PC-3 (cell line): ENCODE results near the gene FAM20B.

ENCODE experiments used
- CTCF ChIP-seq: fragments of 300-600 bp; sonication (generic); conservative IDR thresholded peaks from 2 replicates; pipeline ENCODE4 v1.5.1; 2017; ENCODE audit warnings: antibody characterized with exemption, low read depth, mild to moderate bottlenecking, low read length
- EZH2 ChIP-seq: fragments of 300-600 bp; sonication (generic); IDR thresholded peaks from one replicate; pipeline ENCODE4 v1.6.1; 2017; ENCODE audit warnings: antibody characterized with exemption, mild to moderate bottlenecking, low read length; ENCODE audit not compliant: unreplicated experiment
- EZH2phosphoT487 ChIP-seq: fragments of 300-600 bp; sonication (generic); IDR thresholded peaks from 2 replicates; pipeline ENCODE4 v1.6.1; 2018; ENCODE audit warnings: mild to moderate bottlenecking, antibody characterized with exemption, low read length, borderline replicate concordance

GRCh38 chr1:179007233-179007632 is 18.5 kb upstream of the FAM20B start:
- TF ChIP-seq CTCF: no peak
- no peak for TF ChIP-seq EZH2
- TF ChIP-seq EZH2phosphoT487: no peak
